ENCODE data around the gene CRYAB. TPM values are rescaled to one million over a fixed set of nuclear protein-coding genes. Genes with fewer than 3 reads are reported as not detected.

The CRYAB gene
- polyA plus RNA-seq, 1 of the 3 experiments (the other 2 are of a cell fraction): 0.92 TPM

DNA sequence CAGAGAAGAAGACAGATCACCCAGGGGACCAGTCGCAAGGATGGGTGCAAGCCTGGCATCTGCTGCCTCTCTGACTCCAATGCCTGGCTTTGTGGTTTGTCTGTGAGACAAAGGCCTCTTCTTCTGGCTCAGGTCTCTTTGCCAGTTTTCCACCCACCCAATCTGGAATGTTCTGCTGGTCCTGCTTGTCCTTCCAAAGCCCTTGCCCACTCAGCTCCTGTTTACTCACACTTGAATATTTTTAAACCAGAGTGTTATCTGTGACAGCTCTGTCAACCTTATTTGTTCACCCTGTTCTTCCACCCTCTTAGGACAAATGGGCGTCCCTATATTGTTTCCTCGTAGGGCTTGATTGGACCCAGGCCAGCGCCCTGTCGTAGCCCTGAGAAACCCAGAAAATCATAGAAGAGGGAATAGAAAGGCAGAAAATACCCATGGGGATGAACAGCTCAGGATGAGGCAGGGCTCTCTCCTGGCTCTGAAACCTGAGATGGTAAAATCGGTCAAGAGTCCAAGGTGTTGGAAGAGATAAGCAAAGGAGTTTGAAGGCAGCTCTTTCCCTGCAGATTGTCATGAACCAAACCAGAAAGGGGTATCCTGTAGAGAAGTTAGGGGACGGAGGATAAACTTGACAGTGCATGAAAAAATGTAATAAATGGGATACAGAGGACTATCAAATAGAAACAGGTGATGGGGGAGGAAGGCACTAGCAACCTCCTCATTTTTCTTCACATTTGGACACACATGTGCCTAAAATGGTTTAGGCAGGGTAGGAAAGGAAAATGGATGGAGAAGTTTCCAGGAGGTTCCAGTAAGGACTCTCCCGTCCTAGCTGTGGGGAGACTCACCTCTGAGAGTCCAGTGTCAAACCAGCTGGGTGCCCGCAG lies 651 bp downstream of the CRYAB start (continued):
- no peak for TF ChIP-seq SIN3A (IDR thresholded peaks at IDR 0.05; ENCODE audit: borderline replicate concordance, low read depth, low read length)
- TF ChIP-seq TAF1 (IDR thresholded peaks at IDR 0.05; ENCODE audit: borderline replicate concordance, low read depth, low read length): no peak
- TF ChIP-seq NRF1 (IDR thresholded peaks at IDR 0.05; ENCODE audit: low read depth, low read length): no peak
- no peak for TF ChIP-seq POLR2AphosphoS5 (IDR thresholded peaks at IDR 0.05; ENCODE audit: low read depth, low read length)
- TF ChIP-seq, protein P1, sequence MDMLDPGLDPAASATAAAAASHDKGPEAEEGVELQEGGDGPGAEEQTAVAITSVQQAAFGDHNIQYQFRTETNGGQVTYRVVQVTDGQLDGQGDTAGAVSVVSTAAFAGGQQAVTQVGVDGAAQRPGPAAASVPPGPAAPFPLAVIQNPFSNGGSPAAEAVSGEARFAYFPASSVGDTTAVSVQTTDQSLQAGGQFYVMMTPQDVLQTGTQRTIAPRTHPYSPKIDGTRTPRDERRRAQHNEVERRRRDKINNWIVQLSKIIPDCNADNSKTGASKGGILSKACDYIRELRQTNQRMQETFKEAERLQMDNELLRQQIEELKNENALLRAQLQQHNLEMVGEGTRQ (IDR thresholded peaks at IDR 0.05; ENCODE audit: borderline replicate concordance, low read depth, low read length): no peak

DNA sequence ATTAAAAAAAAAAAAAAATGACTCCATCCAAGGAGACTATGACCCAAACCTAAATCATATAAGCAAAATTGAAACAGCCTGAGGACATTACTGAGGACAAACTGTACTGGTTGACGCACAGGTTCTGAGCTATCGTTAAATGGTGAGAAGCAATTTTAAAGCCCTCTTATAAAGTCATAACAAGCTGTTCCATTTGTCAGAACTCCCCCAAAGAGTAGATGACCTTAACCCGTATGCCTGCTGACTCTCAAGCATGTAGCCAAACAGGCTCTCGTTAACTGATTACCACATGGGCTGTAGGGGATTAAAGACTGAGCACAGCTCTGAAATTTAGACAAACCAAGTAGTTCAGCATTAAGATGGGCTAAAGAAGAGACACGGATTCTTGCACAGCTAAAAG lies 2.2 kb downstream of the CRYAB start:
- Histone ChIP-seq H3K4me3 (ENCODE audit: low read depth in 2 of 2, low read length in 1 of 2) (no peak overlapping the region), H3K27me3 (ENCODE audit: insufficient read depth) (no peaks in the 10 kb centered on the region), H3K9me3 (no peaks in the 10 kb centered on the region), H3K4me2 (no peak overlapping the region), H3K27ac (ENCODE audit: low read depth in 2 of 2, low read length in 1 of 2) (no peak overlapping the region), H3K4me1 (ENCODE audit: control insufficient read depth in 1 of 2, insufficient read depth in 2 of 2, low read depth in 1 of 2, low read length in 1 of 2) (peaks cover 6 to 7% of the 10 kb centered on the region in 2 experiments; a peak in 2 of 4 replicates), H3K9me2 (no peaks in the 10 kb centered on the region), H3K9ac (no peak overlapping the region), H3K36me3 (replicated peaks in 1 of 2; ENCODE audit: control insufficient read depth in 1 of 2, insufficient read depth in 2 of 2, low read length in 1 of 2) (no peaks in the 10 kb centered on the region), H3F3A (replicated peaks; ENCODE audit: insufficient read depth) (peaks cover 13% of the 10 kb centered on the region), H2AFZ (ENCODE audit: low read depth) (no peak overlapping the region), H3K79me2 (ENCODE audit: insufficient read depth) (no peaks in the 10 kb centered on the region), H4K20me1 (ENCODE audit: insufficient read depth) (no peaks in the 10 kb centered on the region)
- ChIA-PET POLR2A (no interaction called here), CTCF (interaction anchor here (1.4 kb wide), 1 partner anchor 22 kb away, joined by 4 read pairs; no protein-coding TSS in a partner anchor)
- DNase-seq: no peak
- WGBS (ENCODE audit: low lambda C conversion rate): 84% methylated on average over 5 of the region's 5 CpGs
- TF ChIP-seq, protein P2, sequence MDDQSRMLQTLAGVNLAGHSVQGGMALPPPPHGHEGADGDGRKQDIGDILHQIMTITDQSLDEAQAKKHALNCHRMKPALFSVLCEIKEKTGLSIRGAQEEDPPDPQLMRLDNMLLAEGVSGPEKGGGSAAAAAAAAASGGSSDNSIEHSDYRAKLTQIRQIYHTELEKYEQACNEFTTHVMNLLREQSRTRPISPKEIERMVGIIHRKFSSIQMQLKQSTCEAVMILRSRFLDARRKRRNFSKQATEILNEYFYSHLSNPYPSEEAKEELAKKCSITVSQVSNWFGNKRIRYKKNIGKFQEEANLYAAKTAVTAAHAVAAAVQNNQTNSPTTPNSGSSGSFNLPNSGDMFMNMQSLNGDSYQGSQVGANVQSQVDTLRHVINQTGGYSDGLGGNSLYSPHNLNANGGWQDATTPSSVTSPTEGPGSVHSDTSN (IDR thresholded peaks at IDR 0.05): no peak
- no peak for TF ChIP-seq EP300 (IDR thresholded peaks at IDR 0.05; ENCODE audit: borderline replicate concordance in 1 of 2, low read depth in 1 of 2, low read length in 1 of 2)
- TF ChIP-seq MEF2A (IDR thresholded peaks at IDR 0.05; ENCODE audit: borderline replicate concordance, low read depth): no peak
- TF ChIP-seq JUND (IDR thresholded peaks at IDR 0.05): no peak

DNA sequence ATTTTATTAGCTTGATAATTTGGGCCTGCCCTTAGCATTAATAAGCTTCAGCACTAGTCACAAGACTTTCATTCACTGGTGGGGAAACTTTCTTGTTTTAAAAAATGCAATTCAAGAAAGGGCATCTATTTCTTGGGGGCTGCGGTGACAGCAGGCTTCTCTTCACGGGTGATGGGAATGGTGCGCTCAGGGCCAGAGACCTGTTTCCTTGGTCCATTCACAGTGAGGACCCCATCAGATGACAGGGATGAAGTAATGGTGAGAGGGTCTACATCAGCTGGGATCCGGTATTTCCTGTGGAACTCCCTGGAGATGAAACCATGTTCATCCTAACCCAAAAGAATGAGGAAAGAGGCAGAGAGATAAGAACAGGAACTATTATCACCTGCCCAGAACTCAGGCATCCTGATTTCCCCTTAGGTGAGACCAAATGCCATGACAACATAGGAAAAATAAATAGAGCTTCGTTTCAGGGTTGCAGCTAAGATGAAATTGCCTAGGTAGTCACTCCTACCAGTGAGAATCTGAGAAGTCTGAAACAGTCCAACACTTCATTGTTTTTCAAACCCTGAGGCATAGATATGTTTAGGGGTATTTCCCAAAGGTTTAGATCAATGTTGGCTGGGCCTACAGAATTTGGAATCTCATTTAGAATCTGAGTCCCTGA lies 2.8 kb downstream of the CRYAB start:
- 78% methylated on average over 5 of the region's 5 CpGs for WGBS (ENCODE audit: low lambda C conversion rate)
- no peak overlapping the region for H3K27ac ChIP-seq (ENCODE audit: low read depth in 2 of 2, low read length in 1 of 2)
- peaks cover 13% of the 10 kb centered on the region for H3F3A ChIP-seq (replicated peaks; ENCODE audit: insufficient read depth)
- H3K27me3 ChIP-seq (ENCODE audit: insufficient read depth): no peaks in the 10 kb centered on the region
- H3K4me1 ChIP-seq (ENCODE audit: control insufficient read depth in 1 of 2, insufficient read depth in 2 of 2, low read depth in 1 of 2, low read length in 1 of 2): peaks cover 6 to 7% of the 10 kb centered on the region in 2 experiments; a peak in 2 of 4 replicates
- no peak for TF ChIP-seq RFX5 (IDR thresholded peaks at IDR 0.05; ENCODE audit: low read length)
- TF ChIP-seq, protein P3, sequence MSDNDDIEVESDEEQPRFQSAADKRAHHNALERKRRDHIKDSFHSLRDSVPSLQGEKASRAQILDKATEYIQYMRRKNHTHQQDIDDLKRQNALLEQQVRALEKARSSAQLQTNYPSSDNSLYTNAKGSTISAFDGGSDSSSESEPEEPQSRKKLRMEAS (IDR thresholded peaks at IDR 0.05; ENCODE audit: low read depth): no peak
- TF ChIP-seq, protein P1 (IDR thresholded peaks at IDR 0.05; ENCODE audit: borderline replicate concordance, low read depth, low read length): no peak
- no peak for TF ChIP-seq EZH2phosphoT487 (IDR thresholded peaks at IDR 0.05; ENCODE audit: borderline replicate concordance, low read depth)
- H4K20me1 ChIP-seq (ENCODE audit: insufficient read depth): no peaks in the 10 kb centered on the region
- no peaks in the 10 kb centered on the region for H3K36me3 ChIP-seq (replicated peaks in 1 of 2; ENCODE audit: control insufficient read depth in 1 of 2, insufficient read depth in 2 of 2, low read length in 1 of 2)
- no peak overlapping the region for H3K4me2 ChIP-seq
- CTCF ChIA-PET: no interaction called here
- no peak for DNase-seq
- POLR2A ChIA-PET: no interaction called here
- no peak overlapping the region for H2AFZ ChIP-seq (ENCODE audit: low read depth)
- H3K9me2 ChIP-seq: no peaks in the 10 kb centered on the region
- H3K79me2 ChIP-seq (ENCODE audit: insufficient read depth): no peaks in the 10 kb centered on the region
- no peak overlapping the region for H3K9ac ChIP-seq
- no peak overlapping the region for H3K4me3 ChIP-seq (ENCODE audit: low read depth in 2 of 2, low read length in 1 of 2)
- H3K9me3 ChIP-seq: no peaks in the 10 kb centered on the region
